Measurements from ENCODE around the gene THAP12.
"Not testable (repeated sequence)": the region's sequence is repeated elsewhere in the genome, so short reads cannot be mapped to it uniquely, and the experiment has no call there.

Gene THAP12, protein sequence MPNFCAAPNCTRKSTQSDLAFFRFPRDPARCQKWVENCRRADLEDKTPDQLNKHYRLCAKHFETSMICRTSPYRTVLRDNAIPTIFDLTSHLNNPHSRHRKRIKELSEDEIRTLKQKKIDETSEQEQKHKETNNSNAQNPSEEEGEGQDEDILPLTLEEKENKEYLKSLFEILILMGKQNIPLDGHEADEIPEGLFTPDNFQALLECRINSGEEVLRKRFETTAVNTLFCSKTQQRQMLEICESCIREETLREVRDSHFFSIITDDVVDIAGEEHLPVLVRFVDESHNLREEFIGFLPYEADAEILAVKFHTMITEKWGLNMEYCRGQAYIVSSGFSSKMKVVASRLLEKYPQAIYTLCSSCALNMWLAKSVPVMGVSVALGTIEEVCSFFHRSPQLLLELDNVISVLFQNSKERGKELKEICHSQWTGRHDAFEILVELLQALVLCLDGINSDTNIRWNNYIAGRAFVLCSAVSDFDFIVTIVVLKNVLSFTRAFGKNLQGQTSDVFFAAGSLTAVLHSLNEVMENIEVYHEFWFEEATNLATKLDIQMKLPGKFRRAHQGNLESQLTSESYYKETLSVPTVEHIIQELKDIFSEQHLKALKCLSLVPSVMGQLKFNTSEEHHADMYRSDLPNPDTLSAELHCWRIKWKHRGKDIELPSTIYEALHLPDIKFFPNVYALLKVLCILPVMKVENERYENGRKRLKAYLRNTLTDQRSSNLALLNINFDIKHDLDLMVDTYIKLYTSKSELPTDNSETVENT
- total RNA-seq = 103 to 231 (median 173) reads per million in 9 experiments

DNA sequence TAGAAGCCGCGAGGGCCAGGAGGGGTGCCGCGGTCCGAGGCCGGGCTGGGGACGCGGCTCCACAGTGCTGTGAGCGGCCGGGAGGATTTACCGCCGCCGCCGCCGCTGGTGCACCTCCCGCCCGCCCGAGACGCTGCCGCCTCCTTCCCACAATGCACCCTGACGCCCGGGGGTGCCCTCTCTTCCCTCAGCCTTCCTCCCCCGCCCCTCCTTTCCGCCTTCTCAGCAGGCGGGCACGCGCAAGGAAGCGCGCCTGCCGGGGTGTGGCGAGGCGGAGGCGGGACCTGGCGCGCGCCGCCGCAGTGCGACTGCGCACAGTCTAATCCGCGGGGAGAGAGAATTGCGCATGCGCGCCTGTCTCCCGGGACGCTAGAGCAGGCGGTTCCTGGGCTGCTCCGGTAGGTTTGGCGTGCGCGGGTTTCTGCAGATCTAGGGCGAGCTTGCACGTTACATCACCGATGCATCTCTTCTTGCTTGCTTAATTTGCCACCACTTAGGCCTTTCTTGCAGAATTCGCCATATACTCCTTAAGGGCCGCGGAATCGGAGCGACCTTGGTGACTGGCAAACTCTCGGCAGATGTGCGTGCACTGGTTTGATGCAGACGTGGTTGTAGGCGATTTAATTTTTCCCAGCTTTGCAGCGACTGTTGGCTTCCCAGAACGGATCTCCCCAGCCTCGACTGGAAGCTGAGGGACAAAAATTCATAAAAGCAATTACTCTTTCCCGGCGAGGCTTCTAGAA, at the start of gene THAP12, which contains the start of gene GVQW3:
THAP12 (minus strand) TSS at position 156 of the 743 bp plus-strand sequence. CDS start 296 bp downstream, outside the sequence.
GVQW3 (plus strand) TSS at position 347 of the 743 bp plus-strand sequence. CDS start 506 bp downstream, outside the sequence.
- Mint-ChIP-seq H3K4me1 (ENCODE audit: low read depth in 2 of 2) (peaks cover 51 to 59% of the 10 kb centered on the region in 2 donors), H3K9me3 (no peaks in the 10 kb centered on the region), H3K27ac (peak within 1 kb of the TSS; percentile 89 to 95), H3K4me3 (peak within 1 kb of the TSS; percentile 94 to 96), H3K36me3 (ENCODE audit: insufficient read depth) (peaks cover 14% of the 10 kb centered on the region), H3K27me3 (no peaks in the 10 kb centered on the region)
- ATAC-seq (replicated peaks) (peak; percentile 83), DNase-seq (peak; percentile 94 to 97 (median 97))

DNA sequence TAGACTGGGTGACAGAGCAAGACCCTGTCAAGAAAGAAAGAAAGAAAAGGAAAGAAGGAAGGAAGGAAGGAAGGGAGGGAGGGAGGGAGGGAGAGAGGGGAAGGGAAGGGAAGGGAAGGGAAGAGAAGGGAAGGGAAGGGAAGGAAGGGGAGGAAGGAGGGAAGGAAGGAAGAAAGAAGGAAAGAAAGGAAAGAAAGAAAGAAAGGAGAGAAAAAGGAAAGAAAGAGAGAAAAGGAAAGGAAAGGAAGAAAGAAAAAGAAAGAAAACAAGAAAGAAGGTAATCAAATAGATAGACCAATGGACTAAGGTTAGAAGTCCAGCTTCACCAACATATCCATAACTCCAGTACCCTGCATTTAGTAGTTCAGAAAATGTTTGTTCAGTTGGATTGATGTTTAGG, 45.7 kb upstream of the THAP12 start:
- DNase-seq (no peak), ATAC-seq (replicated peaks) (no peak)
- Mint-ChIP-seq H3K27me3 (peaks cover 0 to 5% of the 10 kb centered on the region in 2 donors), H3K4me1 (ENCODE audit: low read depth in 2 of 2) (peaks cover 5 to 6% of the 10 kb centered on the region in 2 donors), H3K4me3 (no peak overlapping the region), H3K27ac (no peak overlapping the region), H3K9me3 (no peaks in the 10 kb centered on the region), H3K36me3 (ENCODE audit: insufficient read depth) (no peaks in the 10 kb centered on the region)

DNA sequence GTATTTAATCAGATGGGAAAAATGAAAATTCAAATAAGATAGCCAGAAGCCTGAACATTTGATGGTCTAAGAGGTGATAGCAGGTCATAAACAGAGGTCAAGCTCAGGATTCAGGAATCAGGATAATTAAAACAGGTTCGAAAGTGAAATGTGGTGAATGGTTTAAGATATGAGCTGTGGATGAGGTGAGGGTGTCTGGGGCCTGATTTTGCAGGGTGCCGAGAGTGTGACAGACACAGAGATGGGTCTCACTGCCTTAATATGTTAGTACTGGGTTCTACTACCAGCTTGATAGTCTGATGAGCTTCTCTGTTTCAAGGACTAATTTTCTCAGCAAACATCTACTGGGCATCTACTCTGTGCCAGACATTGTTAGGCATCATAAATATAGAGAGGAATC, 44.0 kb upstream of the THAP12 start:
- Mint-ChIP-seq H3K36me3 (ENCODE audit: insufficient read depth) (no peaks in the 10 kb centered on the region), H3K27ac (peak overlapping the region in 1 of 2 donors; percentile 33), H3K9me3 (no peaks in the 10 kb centered on the region), H3K4me3 (no peak overlapping the region), H3K27me3 (peaks cover 0 to 5% of the 10 kb centered on the region in 2 donors), H3K4me1 (ENCODE audit: low read depth in 2 of 2) (peaks cover 5 to 6% of the 10 kb centered on the region in 2 donors)
- DNase-seq (no peak), ATAC-seq (replicated peaks) (no peak)

DNA sequence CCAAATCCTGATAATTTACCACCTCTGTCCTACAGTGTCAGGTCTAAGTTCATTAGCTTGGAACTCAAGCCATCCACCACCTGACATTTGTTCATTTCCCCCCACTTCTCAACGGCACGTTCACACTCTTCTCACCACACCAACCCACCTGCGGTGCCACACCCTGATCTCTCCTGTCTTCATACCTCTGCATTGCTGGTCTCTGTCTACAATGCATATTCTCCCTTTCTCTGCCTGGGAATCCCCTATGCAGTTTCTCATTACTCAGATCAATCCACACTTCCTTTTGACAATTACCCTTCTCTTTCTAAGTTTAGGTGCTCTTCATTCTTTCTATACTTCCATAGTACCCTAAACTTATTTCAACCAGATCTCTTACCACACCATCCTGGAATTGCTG, 43.4 kb upstream of the THAP12 start:
- Mint-ChIP-seq H3K9me3 (no peaks in the 10 kb centered on the region), H3K27ac (peak overlapping the region in 1 of 2 donors; percentile 33), H3K4me3 (no peak overlapping the region), H3K36me3 (ENCODE audit: insufficient read depth) (no peaks in the 10 kb centered on the region), H3K4me1 (ENCODE audit: low read depth in 2 of 2) (peaks cover 5 to 6% of the 10 kb centered on the region in 2 donors), H3K27me3 (peaks cover 0 to 8% of the 10 kb centered on the region in 2 donors)
- ATAC-seq (replicated peaks) = peak; percentile 32
- DNase-seq = no peak

DNA sequence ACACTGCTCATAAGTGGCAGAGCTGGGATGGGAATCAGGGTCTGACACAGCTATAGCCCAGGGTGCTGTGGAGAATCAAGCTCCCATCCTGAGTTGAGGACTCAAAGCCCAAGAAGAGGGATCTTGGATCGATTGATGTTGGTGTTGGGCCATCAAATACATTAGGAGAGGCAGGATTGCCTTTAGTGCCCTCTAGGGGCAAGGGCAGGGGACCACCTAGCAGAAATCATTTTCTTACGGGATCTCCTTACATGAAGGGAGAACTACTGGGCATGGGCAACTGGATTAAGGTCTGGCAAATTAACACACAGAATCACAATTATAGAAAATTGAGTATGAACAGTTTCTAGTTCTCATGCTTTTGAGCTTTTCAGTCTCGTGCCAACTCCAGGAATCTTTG, 39.0 kb upstream of the THAP12 start:
- Mint-ChIP-seq H3K36me3 (ENCODE audit: insufficient read depth) (no peaks in the 10 kb centered on the region), H3K9me3 (no peaks in the 10 kb centered on the region), H3K27ac (no peak overlapping the region), H3K4me1 (ENCODE audit: low read depth in 2 of 2) (peaks cover 5 to 6% of the 10 kb centered on the region in 2 donors), H3K4me3 (no peak overlapping the region), H3K27me3 (peaks cover 10 to 20% of the 10 kb centered on the region in 2 donors)
- DNase-seq = no peak
- ATAC-seq (replicated peaks) = no peak

DNA sequence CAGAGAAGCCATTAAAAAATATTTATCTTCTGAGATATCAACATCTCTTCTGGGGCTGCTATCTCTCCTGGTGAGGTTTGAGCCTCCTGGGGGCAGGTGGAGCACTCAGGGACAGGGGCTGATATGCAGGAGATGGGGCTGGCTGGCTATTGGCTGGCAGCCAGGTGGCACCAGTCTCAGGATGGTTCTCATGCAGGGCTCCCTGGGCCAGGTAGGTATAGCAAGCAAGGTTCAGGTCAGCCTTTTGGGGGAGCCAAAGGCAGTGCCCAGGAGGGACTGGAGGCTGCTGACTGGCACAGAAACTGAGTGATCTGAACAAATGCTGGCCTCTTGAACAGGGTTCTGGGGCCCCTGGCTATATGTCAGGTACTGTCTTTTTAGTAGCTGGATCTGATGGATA, 34.1 kb upstream of the THAP12 start:
- no peaks in the 10 kb centered on the region for H3K36me3 Mint-ChIP-seq (ENCODE audit: insufficient read depth)
- no peaks in the 10 kb centered on the region for H3K4me1 Mint-ChIP-seq (ENCODE audit: low read depth in 2 of 2)
- ATAC-seq (replicated peaks) = no peak
- H3K27me3 Mint-ChIP-seq = peaks cover 10 to 37% of the 10 kb centered on the region in 2 donors
- no peaks in the 10 kb centered on the region for H3K9me3 Mint-ChIP-seq
- no peak overlapping the region for H3K4me3 Mint-ChIP-seq
- H3K27ac Mint-ChIP-seq = no peak overlapping the region
- no peak for DNase-seq

DNA sequence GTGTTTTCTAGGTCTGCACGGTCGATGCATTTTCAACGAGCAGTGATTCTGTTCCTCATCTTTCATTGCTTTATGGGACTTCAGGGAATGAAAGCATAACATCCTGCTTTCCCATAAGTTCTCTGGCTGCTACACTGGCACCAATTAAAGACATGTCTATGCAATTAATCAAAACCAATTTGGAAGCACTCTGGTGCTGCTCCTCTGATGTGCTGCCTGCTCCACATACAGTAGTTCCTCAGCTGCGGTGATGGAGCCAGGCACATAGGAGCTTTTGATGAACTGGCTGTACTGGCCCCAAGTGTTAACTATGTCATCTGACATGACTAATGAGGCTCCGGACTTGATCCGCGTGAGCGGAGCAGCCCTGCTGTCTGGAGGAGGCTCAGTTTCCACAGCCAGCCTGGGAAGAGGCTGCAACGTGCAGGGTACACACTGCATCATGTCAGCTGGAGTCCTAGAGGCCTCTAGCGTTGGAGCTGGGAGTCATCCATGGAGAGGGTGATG, 30.0 kb upstream of the THAP12 start:
- DNase-seq (no peak), ATAC-seq (replicated peaks) (no peak)
- Mint-ChIP-seq H3K4me3 (no peak overlapping the region), H3K27ac (no peak overlapping the region), H3K9me3 (no peaks in the 10 kb centered on the region), H3K36me3 (ENCODE audit: insufficient read depth) (no peaks in the 10 kb centered on the region), H3K4me1 (ENCODE audit: low read depth in 2 of 2) (no peaks in the 10 kb centered on the region), H3K27me3 (peaks cover 0 to 17% of the 10 kb centered on the region in 2 donors)

DNA sequence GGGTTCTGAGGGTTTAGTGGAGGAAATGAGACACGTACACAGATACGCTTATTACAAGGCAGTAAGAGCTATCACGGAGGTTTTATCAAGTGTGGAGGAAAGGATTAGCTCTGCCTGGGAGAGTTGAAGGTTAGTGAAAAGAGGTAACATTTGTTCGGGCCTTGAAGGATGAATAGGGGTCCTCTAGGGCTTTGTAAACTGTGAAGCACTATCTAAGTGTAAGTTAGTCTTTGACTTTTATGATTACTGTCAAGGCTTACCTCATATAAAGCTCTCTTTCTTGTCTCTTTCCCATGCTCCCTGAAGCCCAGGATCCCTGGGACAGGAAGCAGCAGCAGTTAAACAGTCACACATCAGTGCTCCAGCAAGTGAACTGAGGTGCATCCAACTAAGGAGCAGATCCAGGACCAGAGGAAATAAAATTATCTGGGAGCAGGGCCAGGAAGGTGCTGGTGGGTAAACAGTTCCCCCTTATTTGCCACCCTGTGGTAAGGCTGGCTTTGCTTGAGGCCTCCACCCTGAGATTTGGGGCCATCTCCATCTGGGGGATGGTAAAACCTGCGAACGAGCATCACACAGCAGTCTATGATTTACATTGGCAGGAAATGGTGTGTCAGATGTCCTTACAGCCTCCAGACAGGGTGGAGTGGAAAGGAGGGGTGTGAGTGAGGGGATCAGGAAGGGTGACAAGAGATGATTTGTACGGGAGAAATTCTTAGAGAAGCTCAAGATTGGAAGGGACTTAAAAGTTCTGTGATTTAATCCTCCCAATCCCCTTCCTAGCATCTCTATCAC, 27.4 kb upstream of the THAP12 start:
- H3K36me3 Mint-ChIP-seq (ENCODE audit: insufficient read depth) = no peaks in the 10 kb centered on the region
- no peak overlapping the region for H3K4me3 Mint-ChIP-seq
- peaks cover 0 to 9% of the 10 kb centered on the region in 2 donors for H3K27me3 Mint-ChIP-seq
- ATAC-seq (replicated peaks) = no peak
- H3K9me3 Mint-ChIP-seq = no peaks in the 10 kb centered on the region
- H3K27ac Mint-ChIP-seq = no peak overlapping the region
- no peak for DNase-seq
- H3K4me1 Mint-ChIP-seq (ENCODE audit: low read depth in 2 of 2) = no peaks in the 10 kb centered on the region

DNA sequence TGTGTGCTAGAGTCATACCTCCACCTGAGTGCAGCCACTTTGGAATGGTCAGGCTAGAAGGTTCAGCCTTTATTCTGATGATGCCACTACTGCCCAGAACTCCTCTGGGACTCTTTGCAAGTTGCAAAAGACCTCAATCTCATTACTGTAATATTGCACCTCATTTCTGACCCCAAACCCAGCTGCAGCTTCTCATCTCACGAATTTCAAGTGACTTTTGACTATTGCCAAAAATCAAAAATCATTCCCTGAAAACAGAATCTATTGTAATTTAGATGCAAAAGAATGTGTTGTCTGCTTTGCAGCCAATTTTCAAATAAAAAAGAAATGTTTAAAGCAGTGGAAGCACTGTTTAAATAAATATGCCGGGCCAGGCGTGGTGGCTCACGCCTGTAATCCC, 25.4 kb upstream of the THAP12 start:
- no peaks in the 10 kb centered on the region for H3K27me3 Mint-ChIP-seq
- no peaks in the 10 kb centered on the region for H3K9me3 Mint-ChIP-seq
- H3K4me1 Mint-ChIP-seq (ENCODE audit: low read depth in 2 of 2) = no peaks in the 10 kb centered on the region
- no peaks in the 10 kb centered on the region for H3K36me3 Mint-ChIP-seq (ENCODE audit: insufficient read depth)
- ATAC-seq (replicated peaks) = no peak
- H3K4me3 Mint-ChIP-seq = no peak overlapping the region
- no peak for DNase-seq
- H3K27ac Mint-ChIP-seq = no peak overlapping the region

DNA sequence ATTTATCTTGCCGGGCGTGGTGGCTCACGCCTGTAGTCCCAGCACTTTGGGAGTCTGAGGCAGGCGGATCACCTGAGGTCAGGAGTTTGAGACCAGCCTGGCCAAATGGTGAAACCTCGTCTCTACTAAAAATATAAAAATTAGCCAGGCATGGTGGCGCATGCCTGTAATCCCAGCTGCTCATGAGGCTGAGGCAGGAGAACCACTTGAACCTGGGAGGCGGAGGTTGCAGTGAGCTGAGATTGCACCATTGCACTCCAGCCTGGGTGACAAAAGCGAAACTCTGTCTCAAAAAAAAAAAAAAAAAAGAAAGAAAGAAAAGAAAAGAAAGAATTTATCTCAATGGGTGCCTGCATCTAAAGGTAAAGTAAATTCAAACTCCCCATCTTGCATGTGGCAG, 20.6 kb upstream of the THAP12 start:
- peak overlapping the region in 1 of 2 donors; percentile 53 for H3K27ac Mint-ChIP-seq
- not testable (repeated sequence) for H3K9me3 Mint-ChIP-seq; H3K4me1 Mint-ChIP-seq (ENCODE audit: low read depth in 2 of 2); H3K36me3 Mint-ChIP-seq (ENCODE audit: insufficient read depth); DNase-seq; H3K4me3 Mint-ChIP-seq; H3K27me3 Mint-ChIP-seq; ATAC-seq (replicated peaks)

DNA sequence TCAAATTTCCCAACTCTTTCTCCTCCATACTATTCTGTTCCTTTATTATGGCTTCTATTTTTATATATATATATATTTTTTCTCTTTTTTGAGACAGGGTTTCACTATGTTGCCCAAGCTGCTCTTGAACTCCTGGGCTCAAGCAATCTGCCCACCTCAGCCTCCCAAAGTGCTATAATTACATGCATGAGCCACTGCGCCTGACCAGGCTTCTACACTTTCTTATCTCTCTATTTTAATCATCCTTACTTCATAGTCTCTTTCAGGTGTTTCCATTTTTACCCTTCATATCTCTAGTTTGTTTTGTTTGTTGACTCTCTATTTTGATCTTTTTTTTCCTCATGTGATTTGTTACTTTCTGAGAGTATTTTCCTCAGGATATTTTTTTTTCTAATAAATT, 20.0 kb upstream of the THAP12 start:
- ATAC-seq (replicated peaks) = no peak
- Mint-ChIP-seq H3K9me3 (no peaks in the 10 kb centered on the region), H3K4me3 (no peak overlapping the region), H3K27me3 (no peaks in the 10 kb centered on the region), H3K27ac (no peak overlapping the region), H3K36me3 (ENCODE audit: insufficient read depth) (peaks cover 3% of the 10 kb centered on the region), H3K4me1 (ENCODE audit: low read depth in 2 of 2) (no peaks in the 10 kb centered on the region)
- no peak for DNase-seq

DNA sequence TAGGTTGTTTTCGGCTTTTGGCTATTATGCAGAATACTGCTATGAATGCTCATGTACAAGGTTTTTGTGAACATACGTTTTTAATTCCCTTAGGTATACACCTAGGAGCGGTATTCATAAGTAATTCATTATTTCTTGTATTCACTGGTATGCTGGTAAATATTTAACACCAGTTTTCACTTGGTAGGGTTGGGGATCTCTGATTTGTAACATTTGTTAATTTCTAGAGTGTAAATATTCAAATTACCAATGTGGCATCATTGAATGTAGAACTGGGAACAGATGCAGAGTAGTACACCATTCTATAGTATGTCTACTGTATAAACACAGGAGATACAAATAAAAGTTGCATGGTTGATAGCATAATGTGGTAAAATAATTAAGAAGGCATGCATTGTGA, 16.5 kb upstream of the THAP12 start:
- H3K27me3 Mint-ChIP-seq = no peaks in the 10 kb centered on the region
- peaks cover 3% of the 10 kb centered on the region for H3K36me3 Mint-ChIP-seq (ENCODE audit: insufficient read depth)
- DNase-seq = no peak
- H3K4me1 Mint-ChIP-seq (ENCODE audit: low read depth in 2 of 2) = peaks cover 0 to 2% of the 10 kb centered on the region in 2 donors
- ATAC-seq (replicated peaks) = no peak
- H3K4me3 Mint-ChIP-seq = no peak overlapping the region
- no peak overlapping the region for H3K27ac Mint-ChIP-seq
- no peaks in the 10 kb centered on the region for H3K9me3 Mint-ChIP-seq

Measured in effector memory CD8-positive, alpha-beta T cell (primary cell).